IPS-11a (cell line): ENCODE results near the gene CHKA.

Experiments
- H3K4me3 ChIP-seq: one replicate; pipeline ENCODE4 v1.5.1; 2013; ENCODE audit warnings: low read depth, low read length, control low read depth

CHKA gene

DNA sequence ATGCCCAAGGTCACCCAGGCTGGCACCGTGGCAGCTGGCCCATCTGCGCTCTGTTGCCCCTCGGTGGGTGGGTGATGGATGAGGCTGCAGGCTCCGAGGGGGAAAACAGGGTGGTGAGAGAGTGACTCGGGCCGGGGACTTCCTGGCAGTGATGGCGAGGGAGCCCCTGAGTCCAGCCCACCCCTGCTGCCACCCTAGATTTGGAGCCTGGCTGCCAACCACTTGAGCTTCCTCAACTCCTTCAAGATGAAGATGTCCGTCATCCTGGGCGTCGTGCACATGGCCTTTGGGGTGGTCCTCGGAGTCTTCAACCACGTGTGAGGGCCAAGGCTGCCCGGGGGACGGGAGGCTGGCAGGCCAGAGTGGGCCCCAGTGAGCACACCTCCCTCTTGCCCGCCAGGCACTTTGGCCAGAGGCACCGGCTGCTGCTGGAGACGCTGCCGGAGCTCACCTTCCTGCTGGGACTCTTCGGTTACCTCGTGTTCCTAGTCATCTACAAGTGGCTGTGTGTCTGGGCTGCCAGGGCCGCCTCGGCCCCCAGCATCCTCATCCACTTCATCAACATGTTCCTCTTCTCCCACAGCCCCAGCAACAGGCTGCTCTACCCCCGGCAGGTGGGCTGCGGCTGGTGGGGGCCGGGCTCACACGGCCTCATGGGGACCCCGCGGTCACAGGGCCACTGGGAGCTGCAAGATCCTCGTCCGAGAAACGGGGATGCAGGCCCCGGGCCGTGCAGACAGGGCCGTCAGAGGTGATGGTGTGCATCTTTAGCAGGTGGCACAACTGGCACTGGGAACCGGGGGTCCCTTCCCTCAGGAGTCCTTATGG is 72.3 kb downstream of the CHKA start:
- no peak overlapping the region for H3K4me3 ChIP-seq

DNA sequence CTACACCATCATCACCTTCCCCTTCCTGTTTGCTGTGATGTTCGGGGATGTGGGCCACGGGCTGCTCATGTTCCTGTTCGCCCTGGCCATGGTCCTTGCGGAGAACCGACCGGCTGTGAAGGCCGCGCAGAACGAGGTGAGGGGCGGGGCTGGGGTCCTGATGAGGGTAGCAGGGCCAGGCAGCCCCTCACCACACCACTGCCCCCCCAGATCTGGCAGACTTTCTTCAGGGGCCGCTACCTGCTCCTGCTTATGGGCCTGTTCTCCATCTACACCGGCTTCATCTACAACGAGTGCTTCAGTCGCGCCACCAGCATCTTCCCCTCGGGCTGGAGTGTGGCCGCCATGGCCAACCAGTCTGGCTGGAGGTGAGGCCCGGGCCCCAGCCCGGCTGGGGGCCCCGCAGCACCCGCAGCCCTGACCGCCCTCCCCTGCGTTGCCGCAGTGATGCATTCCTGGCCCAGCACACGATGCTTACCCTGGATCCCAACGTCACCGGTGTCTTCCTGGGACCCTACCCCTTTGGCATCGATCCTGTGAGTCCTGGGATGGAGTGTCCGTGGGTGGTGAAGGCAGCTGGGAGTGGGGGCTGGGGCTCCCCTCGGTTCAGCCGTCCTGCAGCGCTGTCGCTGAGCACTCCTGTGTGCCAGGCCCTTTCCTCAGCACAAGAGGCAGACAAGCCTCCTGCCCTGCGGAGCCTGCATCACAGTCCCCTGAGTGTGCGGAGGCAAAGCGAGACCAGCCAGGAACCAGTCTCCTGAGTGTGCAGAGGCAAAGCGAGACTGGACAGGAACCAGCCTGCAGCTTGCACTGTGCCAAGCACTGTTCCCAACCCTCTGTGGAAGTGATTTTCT is 73.5 kb downstream of the CHKA start:
- H3K4me3 ChIP-seq, result no peak overlapping the region

DNA sequence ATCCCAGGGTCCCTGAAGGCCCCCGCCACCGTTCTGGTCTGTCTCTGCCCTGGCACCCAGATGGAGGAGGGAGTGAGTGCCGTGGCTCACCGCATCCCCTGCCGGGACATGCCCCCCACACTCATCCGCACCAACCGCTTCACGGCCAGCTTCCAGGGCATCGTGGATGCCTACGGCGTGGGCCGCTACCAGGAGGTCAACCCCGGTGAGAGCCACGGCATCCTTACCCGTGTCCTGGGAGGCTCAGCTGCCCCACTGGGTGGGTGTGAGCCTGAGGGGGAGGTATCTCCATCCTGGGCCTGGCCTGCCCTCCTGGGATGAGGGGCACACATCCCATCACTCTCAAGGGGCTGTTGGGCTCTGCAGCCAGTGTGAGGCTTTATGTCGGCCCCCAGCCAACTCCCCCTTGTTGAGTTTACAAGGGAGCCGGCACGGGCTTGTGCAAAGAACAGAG is 76.3 kb downstream of the CHKA start:
- no peak overlapping the region for H3K4me3 ChIP-seq

DNA sequence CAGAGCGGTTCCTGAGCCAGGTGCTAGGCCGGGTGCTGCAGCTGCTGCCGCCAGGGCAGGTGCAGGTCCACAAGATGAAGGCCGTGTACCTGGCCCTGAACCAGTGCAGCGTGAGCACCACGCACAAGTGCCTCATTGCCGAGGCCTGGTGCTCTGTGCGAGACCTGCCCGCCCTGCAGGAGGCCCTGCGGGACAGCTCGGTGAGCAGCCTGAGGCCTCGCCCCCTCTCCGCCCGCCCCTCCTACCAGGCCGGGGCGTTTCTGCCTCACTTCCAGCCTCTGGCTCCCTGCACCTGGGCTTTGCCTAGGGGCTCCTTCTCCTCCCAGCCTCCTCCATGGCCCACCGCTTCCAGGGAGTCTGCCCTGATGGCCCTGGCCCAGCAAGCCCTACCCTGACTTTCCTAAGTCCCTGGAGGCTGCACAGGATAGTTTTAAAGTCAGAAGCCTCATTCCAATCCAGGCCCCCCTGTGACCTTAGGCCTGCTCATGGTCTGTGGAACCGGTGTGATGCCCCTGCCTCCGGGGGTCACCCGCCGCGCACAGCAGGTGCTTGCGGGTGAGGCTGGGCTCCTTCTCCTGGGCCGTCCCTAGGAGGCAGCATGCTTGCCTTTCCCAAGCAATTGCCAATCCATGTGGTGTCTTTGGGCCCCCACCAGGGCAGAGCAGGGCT is 76.9 kb downstream of the CHKA start:
- no peak overlapping the region for H3K4me3 ChIP-seq

DNA sequence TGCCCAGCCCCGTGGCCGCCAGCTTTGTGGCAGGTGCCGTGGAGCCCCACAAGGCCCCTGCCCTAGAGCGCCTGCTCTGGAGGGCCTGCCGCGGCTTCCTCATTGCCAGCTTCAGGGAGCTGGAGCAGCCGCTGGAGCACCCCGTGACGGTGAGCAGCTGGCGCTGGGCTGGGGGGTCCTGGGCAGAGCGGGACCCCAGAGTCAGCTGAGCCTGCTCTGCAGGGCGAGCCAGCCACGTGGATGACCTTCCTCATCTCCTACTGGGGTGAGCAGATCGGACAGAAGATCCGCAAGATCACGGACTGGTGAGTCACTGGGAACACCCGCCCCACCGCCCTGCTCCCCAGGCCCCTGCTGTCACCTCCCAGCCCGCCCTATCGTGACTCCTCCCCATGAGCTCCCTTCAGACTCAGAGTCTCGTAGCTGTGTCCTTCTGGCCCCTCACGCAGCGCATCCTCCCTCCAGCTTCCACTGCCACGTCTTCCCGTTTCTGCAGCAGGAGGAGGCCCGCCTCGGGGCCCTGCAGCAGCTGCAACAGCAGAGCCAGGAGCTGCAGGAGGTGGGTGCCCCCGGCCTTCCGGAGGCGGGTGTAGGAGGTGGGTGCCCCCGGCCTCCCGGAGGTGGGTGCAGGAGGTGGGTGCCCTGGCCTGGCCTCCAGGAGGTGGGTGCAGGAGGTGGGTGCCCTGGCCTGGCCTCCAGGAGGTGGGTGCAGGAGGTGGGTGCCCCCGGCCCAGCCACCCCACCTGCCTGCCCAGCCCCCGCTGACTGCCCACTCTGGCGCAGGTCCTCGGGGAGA is 77.6 kb downstream of the CHKA start:
- H3K4me3 ChIP-seq, result no peak overlapping the region

DNA sequence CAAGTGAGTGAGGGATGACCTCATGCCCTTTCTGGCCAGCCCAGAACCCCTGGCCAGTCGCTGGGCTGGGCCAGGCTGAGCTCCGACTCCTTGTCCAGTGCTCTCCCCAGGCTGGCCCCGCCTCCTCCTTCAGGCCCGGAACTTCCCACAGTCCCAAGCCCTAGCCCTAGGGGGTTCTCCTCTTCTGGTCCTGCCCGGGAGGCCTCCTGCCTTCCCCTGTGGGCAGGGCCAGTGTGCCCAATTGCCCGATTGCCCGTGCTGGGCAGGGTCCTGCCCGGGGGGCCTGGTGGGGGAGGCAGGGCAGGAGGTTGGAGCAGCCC is 78.2 kb downstream of the CHKA start:
- H3K4me3 ChIP-seq, result no peak overlapping the region

DNA sequence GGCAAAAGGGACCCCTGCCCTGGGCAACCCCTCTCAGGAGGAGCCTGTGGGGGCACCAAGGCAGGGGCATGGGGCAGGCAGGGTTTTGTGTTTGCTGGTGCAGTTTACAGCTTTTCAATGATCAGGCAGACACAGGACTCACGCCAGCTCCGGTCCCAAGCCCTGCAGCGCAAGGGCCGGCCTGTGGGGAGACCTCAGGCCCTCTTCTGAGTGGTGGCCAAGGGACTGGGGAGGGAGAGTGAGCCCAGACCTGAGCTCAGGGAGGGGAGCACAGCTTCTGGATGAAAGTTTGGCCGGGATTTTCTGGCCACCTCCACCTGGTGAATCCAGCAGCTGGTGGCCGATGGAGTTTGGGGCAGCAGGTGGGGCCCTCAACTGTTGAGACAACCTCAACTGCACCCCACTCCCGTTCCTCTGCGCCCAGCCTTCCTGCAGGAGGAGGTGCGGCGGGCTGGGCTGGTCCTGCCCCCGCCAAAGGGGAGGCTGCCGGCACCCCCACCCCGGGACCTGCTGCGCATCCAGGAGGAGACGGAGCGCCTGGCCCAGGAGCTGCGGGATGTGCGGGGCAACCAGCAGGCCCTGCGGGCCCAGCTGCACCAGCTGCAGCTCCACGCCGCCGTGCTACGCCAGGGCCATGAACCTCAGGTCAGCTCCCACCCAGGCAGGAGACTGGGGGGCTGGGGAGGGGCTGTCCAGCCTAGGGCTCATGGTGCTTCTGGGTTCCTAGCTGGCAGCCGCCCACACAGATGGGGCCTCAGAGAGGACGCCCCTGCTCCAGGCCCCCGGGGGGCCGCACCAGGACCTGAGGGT is 78.8 kb downstream of the CHKA start:
- no peak overlapping the region for H3K4me3 ChIP-seq

DNA sequence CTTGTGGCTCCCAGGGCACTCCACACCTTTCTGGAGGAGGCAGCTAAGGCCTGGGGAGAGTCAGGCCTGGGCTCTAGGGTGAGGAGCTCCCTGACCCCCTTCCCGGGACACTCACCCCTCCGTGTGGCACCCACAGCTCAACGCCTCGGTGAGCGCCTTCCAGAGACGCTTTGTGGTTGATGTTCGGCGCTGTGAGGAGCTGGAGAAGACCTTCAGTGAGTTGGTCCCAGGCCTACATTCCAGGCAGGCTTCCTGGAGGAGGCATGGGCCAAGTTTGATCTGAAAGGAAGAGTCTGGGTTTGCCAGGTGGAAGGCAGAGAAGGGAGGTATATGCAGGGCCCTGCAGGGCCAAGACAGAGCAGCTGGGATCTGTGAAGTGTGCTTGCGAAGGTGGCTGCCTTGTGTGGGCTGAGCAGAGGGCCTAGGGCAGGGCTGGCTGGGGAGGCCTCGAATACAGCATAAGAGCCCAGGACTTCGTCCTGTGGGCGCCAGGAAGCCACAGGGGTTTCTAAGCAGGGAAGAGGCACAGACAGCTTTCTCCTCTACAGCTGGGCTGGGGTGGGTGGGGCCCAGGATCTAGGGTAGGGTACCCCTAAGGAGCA is 79.5 kb downstream of the CHKA start:
- H3K4me3 ChIP-seq, result no peak overlapping the region

DNA sequence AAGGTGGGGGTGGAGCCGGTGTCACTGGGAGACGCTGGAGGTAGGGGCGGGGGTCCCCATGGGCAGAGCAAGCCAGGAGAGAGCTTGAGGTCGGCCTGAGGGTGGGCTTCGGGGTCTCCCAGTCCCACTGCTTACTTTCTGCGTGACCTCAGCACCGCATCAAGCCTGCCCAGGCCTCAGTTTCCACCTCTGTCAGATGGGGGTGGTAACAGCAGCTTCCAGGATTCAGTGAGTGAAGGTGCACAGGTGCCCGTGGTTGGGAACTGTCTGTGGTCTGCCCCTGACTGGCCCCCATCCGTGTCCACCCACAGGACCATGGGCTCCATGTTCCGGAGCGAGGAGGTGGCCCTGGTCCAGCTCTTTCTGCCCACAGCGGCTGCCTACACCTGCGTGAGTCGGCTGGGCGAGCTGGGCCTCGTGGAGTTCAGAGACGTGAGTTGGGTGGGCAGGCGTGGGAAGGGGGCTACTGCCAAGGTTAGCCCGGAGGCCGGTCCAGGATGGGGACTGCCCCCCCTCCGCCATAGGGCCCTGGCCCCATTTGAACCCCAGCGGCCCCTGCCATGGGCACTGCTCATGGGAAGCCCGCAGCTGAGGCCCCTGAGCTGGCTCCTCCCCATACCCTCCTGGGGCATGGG is 80.1 kb downstream of the CHKA start:
- no peak overlapping the region for H3K4me3 ChIP-seq

DNA sequence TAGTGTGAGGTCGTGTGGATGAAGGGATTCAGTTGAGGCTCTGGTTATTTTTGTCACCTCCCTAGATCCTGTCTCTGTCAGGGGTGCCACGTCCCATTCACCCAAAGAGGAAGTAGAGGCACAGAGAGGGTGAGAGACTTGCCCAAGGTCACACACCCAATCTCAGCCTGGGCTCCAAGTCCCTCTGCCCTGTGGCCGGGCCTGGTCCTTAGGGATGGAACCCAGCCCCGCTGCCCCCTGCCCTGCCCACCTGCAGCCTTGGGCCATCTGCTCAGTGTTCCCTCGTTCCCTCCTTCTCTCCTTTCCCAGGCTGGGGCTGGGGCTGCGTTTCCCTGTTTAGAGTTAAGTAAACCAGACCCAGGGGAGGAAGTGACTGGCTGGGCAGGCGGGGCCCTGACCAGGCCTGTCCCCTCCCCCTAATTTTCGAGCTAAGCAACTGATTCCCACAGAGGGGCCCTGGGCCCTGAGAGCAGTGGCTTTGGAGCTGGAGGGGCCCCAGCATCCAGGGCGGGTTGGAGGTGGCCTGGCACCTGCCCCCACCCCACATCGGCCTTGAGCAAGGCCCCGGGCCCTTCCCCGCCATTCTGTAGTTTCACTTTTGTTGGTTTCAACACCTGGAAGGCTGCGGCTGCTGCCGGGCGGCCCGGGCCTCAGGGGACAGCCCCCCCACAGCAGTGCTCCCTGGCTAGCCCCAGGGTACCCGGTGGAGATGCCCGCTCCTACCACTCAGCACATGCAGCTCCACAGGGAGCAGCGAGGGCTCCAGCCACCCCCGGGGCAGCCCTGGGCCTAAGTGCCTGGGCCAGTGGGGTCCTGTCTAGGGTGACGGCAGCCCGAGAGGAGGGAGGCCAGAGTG is 80.9 kb downstream of the CHKA start:
- H3K4me3 ChIP-seq, result no peak overlapping the region

DNA sequence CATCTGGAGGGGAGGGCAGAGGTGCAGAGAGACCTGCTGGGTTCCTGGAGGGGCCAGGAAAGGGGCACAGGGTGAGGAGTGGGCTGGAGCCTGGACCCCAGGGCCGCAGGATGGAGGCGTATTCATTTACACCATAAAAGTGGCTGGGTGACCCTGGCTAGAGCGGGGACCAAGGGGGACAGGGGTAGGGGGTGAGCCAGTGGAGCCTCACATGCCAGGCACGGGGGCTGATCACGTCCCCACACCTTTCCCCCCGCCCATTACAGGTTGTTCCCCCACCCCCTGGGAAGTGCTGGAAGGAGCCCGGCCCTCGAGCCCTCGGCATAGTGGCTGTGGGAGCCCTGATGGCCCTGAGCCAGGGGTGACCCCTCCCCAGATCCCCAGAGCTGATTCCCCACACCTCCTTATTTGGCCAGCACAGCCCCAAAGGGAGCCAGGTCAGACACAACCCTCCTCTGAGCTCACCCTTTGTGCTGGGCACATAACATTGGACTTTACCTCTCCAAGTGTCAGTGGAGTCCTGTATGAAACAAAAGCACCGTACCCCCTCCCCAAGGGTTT is 81.6 kb downstream of the CHKA start:
- no peak overlapping the region for H3K4me3 ChIP-seq

DNA sequence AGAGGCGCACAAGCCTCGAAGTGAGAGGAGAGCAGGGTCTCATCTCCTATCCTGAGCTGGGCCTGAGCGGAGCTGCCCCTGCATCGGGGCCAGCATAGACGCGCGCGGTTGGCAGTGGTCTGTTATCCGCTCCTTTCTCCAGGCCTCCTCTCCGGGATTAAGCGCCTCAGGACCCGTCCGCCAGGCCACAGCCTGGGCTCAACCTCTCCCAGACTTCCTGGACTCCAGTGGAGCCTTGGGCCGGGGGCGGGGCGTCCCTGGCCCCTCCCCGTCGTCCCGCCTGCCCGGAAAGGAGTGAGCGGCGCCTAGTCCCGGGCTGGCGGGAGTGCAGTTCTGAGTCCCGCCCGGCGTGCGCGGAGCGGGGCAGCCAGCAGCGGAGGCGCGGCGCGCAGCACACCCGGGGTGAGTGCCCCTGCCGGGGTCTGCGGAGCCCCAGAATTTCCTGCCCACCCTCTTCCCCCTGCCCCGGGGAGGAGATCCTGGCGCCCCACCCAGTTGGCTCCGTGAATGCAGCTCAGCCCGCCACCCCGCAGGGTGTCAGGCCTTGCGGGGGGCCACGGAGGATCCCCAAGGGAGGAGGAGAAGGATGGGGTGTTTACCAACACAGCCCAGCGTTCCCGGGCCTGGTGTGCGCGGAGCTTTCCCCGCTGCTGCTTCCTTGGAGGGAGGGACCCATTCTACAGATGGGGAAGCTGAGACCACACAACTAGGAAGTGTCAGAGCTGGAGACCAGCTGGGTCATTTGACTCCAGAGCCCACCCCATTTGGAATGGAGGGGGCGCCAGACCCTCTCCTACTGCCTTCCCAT is 82.3 kb downstream of the CHKA start, which contains the start of gene TCIRG1:
TSS of gene TCIRG1 (plus strand) at position 308 of the 808 bp plus-strand sequence. CDS start 2,247 bp downstream, outside the sequence.
- peak within 1 kb of the TSS; percentile 27 for H3K4me3 ChIP-seq

DNA sequence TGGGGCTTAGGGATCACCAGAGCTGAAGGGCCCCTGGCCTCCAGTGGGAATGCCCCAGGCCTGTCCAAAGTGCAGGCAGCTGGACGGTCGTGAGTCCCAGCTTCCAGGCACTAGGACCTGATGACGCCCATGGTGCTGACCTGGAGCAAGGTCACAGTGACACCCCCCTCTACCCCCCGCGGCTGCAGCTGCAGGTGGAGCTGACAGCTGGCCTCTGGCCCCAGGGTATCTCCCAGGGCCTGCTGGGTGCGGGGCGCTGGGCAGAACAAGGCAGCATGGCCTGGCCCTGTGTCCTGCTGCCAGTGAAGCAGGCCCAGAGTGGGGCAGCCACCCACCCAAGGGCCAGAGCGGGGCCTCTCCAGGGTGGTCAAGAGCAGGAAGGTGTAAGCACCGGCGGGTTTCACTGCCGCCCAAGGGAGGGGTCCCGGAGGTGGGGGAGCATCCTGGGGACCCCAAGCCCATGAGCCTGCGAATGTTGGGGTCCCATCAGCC is 82.9 kb downstream of the CHKA start:
- H3K4me3 ChIP-seq, result peak overlapping the region; percentile 20

DNA sequence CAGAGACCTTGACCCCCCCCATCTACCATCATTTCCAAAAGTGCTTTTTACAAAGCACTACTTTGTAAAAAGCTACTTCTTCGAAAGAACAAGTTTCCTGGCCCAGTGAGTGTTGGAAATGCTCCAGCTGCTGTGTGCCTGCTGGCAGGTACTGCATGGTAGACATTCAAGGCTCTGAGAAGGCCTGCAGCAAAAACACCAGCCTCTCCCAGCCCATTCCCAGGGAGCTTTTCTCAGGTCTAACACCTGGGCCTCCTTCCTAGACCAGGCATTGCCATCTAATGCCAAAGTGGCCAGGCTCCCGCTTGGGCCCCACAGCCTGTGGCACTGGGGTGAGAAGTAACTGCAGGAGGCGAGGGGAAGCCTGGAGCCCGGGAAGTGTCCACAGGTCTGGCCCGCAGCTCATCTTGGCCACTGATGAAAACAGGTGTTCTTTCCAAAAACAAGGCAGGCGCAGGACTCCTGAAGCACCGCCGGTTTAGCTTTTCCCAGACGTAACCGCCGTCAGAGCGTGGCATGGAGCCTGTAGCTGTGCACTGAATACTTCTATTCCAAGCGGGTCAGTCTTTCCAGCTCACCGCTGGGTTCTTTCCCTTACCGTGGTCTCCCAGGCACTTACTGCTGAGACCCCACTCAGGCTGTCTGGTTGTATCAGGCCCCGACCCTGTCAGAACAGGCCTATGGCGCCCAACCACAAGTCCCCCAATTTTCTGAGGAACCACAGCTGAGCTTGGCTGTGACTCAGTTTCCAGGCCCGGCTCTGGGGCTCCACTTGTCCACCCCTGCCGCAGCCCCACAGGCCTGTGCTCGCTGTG is 83.6 kb downstream of the CHKA start:
- no peak overlapping the region for H3K4me3 ChIP-seq

DNA sequence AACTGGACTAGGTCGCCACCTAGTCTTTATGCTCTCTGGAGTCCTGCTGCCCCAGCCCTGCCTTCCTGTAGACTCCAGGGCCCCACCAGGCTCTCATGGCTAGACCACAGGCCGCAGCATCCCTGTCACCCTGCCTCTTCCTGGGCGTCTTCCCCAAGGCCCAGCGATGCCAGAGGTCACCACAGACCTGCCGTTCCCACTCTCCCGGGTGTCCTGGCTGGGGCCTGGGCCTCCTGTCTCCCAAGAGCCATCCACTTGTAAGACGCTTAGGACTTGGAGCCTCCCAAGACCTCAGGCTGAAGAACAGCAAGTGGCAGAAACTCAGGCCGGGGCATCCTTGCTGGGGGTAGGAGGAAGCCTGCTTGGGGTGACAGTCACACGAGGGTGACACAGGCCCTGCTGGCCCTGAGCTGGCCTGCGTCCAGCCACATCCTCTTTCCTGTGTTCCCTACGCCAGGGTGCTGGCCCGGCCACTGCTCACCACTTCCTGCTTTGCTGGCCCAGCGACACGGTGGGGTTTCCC is 84.4 kb downstream of the CHKA start:
- H3K4me3 ChIP-seq, result no peak overlapping the region
